Articular chondrocyte of knee joint (primary cell): ENCODE measurements around the gene TMEM60. TPM values are rescaled to one million over a fixed set of nuclear protein-coding genes. Genes with fewer than 3 reads are reported as not detected.

Experiments used
- total RNA-seq: library from RNA; depleted of rRNA; stranded (reverse); fragments of >200 nt; gene quantifications from 2 replicates; pipeline ENCODE4 v1.2.3, GENCODE V29; 2012

TMEM60 gene, protein sequence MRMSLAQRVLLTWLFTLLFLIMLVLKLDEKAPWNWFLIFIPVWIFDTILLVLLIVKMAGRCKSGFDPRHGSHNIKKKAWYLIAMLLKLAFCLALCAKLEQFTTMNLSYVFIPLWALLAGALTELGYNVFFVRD
- 22.5 and 23.6 TPM in 2 replicates for total RNA-seq

GRCh38 chr7:77798394-77799077, at the start of gene TMEM60, which contains the start of gene PHTF2:
TSS of gene TMEM60 (minus strand) at chr7:77798434. CDS start at chr7:77794373, 4,061 bp downstream.
TSS of gene PHTF2 (plus strand) at chr7:77798773.

Other genes starting within 250 kb of the TMEM60 start
- gene RSBN1L, start 102.0 kb downstream of the TMEM60 start, total RNA-seq, result 15.5 and 17.2 TPM in 2 replicates
- 43.1 and 44.8 TPM in 2 replicates for gene PHTF2, start 339 bp upstream of the TMEM60 start, total RNA-seq